ENCODE measurements around the gene HFE.
"Not testable (repeated sequence)": the region's sequence is repeated elsewhere in the genome, so short reads cannot be mapped to it uniquely, and the experiment has no call there.

HFE gene

DNA sequence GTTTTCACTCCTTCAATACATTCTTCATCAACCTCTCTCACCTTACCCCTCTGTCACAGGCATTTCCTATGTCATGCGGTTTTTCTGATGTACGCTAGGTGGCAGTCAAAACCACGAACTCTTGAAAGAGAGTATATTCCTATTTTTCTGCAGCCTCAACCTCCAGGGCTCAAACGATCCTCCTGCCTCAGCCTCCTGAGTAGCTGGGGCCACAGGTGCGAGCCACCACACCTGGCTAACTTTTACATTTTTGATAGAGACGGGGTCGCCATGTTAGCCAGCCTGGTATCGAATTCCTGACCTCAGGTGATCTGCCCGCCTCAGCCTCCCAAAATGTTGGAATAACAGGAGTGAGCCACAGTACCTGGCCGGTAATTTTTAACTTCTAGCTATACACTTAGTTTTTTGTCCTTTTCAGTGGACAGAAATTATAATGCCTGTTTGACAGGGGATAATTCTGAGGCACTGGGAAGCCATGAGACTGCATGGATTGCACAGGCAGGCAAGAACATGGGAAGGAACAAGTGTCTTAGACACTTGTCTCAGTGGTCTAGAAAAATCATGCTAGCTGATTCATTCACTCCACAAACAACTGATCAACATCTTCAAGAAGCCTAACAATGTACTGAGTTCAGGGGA is 22.5 kb upstream of the HFE start:
- no peak for DNase-seq

- DNase-seq, result no peak
Measured at GRCh38 chr6:26065952-26066380, 21.3 kb upstream of the HFE start.

DNA sequence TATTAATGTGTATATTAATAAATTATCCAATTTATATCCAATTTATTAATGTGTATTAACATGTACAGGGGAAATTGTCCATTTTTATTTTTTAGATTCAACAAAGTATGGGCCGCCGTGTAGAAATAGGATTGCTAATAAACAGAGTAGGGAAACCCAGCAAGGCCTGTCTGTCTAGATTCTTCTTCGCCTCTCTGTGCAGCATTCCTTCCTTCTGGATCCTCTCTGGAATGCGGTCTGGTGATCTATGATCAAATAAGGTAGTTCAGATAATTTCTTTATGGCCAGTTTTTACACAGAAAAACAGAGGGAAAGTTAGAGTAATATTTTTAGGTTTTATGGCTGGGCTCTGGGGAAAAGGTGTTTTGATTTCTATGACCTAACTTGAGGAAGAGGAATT is 19.9 kb upstream of the HFE start:
- DNase-seq, result no peak

DNA sequence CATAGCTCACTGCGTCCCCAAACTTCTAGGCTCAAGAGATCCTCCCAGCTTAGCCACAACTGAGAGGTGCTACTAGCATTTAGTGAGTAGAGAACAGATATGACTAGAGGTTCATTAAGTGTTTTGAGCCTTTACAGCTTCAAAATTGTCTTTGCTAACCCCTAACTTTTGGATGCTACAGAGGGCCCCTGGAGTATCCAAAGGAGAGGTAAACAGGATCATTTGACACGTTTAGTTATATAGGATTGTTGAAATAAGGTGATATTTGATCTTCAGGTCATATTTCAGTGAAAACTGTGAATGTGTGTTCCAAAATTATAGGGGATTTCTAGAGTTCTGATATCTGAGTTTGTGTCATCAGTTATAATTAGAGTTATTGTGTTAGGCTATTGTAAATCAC is 19.2 kb upstream of the HFE start:
- no peak for DNase-seq

DNA sequence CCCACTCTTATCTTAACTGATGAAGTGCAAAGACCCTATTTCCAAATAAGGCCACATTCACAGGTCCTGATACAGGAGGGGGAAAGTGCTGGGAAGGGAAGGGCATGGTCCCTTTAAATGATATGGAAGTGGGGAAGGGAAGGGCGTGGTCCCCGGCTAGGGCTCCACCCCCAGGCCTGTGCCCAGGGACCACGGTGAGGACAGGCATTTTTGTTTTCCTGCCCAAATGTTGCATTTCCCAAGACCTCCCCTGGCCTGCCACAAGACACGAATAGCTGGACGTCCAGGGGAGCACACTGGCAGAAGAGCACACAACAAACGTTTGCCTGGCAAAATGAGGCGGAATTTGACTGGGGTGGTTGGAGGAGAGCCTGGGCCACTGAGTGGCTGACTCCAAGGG is 16.1 kb upstream of the HFE start:
- DNase-seq, result no peak

- DNase-seq, result no peak
Measured at GRCh38 chr6:26075063-26075717, 12.0 kb upstream of the HFE start.

- DNase-seq, result not testable (repeated sequence)
Measured at GRCh38 chr6:26078066-26078465, 9.2 kb upstream of the HFE start.

GRCh38 chr6:26081096-26081495 is 6.1 kb upstream of the HFE start:
- not testable (repeated sequence) for DNase-seq

- DNase-seq, result no peak
Measured at GRCh38 chr6:26086211-26086610, 1.0 kb upstream of the HFE start.

GRCh38 chr6:26088344-26088743 is 1.1 kb downstream of the HFE start:
- no peak for DNase-seq

- no peak for DNase-seq
Measured at GRCh38 chr6:26089272-26089671, 2.0 kb downstream of the HFE start.

DNA sequence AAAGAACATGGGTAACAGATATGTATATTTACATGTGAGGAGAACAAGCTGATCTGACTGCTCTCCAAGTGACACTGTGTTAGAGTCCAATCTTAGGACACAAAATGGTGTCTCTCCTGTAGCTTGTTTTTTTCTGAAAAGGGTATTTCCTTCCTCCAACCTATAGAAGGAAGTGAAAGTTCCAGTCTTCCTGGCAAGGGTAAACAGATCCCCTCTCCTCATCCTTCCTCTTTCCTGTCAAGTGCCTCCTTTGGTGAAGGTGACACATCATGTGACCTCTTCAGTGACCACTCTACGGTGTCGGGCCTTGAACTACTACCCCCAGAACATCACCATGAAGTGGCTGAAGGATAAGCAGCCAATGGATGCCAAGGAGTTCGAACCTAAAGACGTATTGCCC is 5.2 kb downstream of the HFE start:
- no peak for DNase-seq

DNA sequence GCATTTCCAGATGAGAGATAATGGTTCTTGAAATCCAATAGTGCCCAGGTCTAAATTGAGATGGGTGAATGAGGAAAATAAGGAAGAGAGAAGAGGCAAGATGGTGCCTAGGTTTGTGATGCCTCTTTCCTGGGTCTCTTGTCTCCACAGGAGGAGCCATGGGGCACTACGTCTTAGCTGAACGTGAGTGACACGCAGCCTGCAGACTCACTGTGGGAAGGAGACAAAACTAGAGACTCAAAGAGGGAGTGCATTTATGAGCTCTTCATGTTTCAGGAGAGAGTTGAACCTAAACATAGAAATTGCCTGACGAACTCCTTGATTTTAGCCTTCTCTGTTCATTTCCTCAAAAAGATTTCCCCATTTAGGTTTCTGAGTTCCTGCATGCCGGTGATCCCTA is 6.8 kb downstream of the HFE start:
- no peak for DNase-seq

- DNase-seq, result peak; percentile 1
Measured at GRCh38 chr6:26097268-26097875, 10.1 kb downstream of the HFE start.

DNA sequence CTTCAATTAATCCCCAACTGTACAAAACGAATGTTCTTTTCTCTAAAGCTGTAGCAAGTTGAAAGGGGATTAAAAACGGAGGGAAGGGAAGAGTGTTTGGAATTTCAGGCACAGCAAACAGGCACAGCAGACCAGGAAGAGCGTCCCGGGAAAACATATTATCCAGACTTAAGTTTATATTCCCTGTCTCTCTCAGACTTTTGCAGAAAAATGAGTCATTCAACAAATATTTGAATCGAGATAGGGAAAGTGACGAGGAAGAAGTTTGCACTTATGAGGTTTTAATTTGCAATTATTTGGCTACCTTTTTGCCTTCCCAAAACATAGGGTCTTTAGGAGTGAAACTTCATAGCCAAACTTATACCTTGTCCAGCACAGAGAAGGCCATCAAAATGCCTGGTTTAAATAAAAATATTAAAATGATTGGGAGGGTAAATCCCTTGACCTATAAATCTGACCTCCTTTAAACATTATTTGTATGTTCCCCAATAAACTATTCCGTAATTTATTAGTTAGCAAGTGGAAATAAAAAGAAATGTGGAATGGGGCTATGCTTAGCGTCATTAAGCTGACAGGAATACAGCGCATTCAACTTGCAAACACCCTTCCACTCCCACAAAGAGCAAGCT is 16.0 kb downstream of the HFE start:
- DNase-seq, result no peak

DNA sequence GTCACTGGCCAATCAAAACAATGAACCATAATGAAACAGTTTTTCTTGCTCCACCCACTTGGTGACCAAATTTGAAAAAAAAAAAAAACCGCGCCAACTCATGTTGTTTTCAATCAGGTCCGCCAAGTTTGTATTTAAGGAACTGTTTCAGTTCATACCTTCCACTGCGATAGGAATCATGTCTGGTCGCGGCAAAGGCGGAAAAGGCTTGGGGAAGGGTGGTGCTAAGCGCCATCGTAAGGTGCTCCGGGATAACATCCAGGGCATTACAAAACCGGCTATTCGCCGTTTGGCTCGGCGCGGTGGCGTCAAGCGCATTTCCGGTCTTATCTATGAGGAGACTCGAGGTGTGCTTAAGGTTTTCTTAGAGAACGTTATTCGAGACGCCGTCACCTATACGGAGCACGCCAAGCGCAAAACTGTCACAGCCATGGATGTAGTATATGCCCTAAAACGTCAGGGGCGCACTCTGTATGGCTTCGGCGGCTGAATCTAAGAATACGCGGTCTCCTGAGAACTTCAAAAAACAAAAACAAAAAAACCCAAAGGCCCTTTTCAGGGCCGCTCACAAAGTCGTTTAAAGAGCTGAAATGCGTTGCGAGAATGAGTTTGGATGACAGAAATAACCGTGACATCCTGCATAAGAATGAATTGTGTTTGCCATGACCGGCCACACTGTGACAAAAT is 16.7 kb downstream of the HFE start:
- DNase-seq, result no peak

- DNase-seq, result no peak
Measured at GRCh38 chr6:26104457-26105108, 17.4 kb downstream of the HFE start.

GRCh38 chr6:26105109-26105730 is 18.0 kb downstream of the HFE start:
- no peak for DNase-seq

DNA sequence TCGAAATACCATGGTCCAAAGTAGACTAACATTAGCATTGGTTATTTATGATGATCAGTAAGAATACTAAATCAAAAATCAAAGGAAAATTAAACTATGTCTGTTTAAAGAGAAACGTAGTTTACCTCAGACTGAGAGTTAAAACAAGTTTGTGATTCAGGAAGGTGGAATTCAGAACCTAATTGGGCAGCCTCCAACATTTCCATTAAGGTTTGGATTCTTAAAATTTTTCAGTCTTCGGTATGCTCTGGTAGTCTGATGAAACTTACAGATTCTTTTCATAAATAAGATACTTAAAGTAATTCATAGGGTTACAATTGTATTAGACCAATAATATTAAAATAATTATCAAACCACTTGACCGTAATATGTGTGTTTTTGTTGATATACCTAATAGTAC is 18.6 kb downstream of the HFE start:
- no peak for DNase-seq

DNA sequence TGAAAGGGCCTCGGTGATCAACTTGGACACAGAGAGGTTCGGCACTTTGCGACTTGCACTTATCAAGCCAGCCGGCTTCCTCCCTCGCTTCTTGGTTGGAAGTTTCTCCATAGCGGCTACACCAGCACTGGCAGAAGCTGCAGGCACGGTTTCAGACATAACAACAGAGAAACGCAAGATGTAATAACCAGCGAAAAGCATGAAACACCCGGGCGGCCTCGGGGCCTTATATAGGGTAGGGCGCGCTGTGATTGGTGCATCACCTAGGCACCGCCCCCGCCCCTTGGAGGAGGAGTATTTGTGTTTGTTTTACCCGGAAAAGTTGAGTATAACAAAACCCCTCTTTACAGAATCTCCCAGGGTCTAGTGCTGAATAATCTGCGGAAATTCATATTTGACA is 20.7 kb downstream of the HFE start:
- DNase-seq, result no peak

GRCh38 chr6:26109772-26110171 is 22.5 kb downstream of the HFE start:
- DNase-seq, result no peak

DNA sequence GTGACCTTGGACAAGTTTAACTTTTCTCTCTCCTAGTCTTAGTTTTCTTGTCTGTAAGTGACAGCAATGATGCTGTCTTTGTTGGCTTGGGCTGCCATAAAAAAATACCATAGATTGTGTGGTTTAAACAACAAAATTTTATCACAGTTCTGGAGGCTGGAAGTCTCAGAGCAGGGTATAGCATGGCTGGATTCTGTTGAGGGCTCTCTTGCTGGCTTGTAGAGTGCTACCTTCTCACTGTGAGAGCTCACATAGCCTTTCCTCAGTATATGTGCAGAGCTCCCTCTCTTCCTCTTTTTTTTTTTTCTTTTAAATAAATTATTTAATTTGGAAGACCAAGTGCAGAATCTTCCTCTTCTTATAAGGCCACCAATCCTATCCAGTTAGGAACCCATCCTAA is 26.3 kb downstream of the HFE start:
- no peak for DNase-seq

DNA sequence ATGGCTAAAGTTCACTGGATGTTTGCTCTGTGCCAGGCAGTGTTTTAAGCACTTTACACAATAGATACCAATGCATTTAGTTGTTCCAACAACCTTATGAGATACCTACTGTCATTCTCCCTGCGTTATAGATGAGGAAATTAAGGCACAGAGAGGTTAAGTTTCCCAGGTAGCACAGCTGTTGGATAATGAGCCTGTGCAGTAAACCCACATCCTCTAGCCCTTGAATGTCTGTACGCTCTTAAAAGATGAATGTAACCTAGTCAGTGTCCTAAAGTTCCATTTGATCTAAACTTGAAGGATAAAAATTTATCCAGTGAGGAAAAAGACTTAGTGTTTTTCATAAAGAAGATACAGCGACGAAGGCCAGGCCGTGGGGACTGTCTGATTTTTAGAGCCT is 28.0 kb downstream of the HFE start:
- DNase-seq, result no peak
